Measurements from ENCODE around the gene SMARCB1. TPM values are rescaled to one million over a fixed set of nuclear protein-coding genes. Genes with fewer than 3 reads are reported as not detected.

SMARCB1 gene
- polyA plus RNA-seq, 1 of the 3 experiments (the other 2 are of a cell fraction), result 215 TPM

DNA sequence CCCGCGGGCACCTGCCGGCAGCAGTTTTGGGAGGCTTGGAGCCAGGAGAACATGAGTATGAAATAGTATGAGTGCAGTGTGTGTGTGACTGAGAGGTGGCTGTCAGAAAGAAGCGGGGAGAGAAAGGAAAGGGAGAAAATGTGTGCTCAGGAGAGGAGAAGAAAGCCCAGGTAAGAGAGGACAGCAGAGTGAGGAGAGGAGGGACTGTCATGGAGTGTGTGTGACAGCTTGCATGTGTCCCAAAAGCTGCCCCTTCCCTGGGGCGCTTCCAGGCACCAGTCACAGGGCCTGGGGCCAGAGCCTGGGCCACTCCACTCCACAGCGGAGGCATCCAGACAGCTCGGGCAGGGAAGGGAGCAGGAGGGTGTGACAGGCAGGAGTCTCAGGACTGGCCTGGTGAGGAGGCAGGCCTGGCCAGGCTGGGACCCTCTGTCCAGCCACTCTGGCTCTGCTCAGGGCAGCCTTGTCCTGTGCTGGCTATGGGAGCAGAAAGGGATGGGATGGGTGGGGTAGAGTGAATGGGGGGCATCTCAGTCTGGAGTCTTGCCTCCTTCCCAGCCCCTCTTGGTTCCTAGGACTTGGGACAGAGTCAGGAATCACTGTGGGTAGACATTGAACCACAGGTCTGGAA is 13.2 kb upstream of the SMARCB1 start:
- ChIA-PET POLR2A (interaction anchor here (1.0 to 1.6 kb wide), 2 partner anchors 13 to 73 kb away, joined by 4 read pairs; partner anchors contain the start of gene SMARCB1), CTCF (interaction anchor here (0.9 to 14.9 kb wide), 4 partner anchors 16 to 84 kb away, joined by 4 to 277 read pairs (median 12); partner anchors contain the start of gene SLC2A11)
- peak overlapping the region; percentile 86 for H3K4me2 ChIP-seq
- H3K9me2 ChIP-seq, result no peaks in the 10 kb centered on the region
- no peaks in the 10 kb centered on the region for H3K9me3 ChIP-seq
- no peak for TF ChIP-seq NRF1 (IDR thresholded peaks at IDR 0.05; ENCODE audit: low read depth, low read length)
- no peak for TF ChIP-seq YY1 (IDR thresholded peaks at IDR 0.05; ENCODE audit: low read depth)
- no peak for DNase-seq
- H3K36me3 ChIP-seq (replicated peaks in 1 of 2; ENCODE audit: control insufficient read depth in 1 of 2, insufficient read depth in 2 of 2, low read length in 1 of 2), result no peaks in the 10 kb centered on the region
- peak overlapping the region; percentile 72 for H3K9ac ChIP-seq
- peaks cover 4 to 36% of the 10 kb centered on the region in 2 experiments; a peak in 2 of 4 replicates for H3K4me1 ChIP-seq (ENCODE audit: control insufficient read depth in 1 of 2, insufficient read depth in 2 of 2, low read depth in 1 of 2, low read length in 1 of 2)
- no peak overlapping the region; the same call in 1 of the 2 replicates for H2AFZ ChIP-seq (ENCODE audit: low read depth)
- H3K27me3 ChIP-seq (ENCODE audit: insufficient read depth), result no peaks in the 10 kb centered on the region
- H3F3A ChIP-seq (replicated peaks; ENCODE audit: insufficient read depth), result peaks cover 16% of the 10 kb centered on the region
- peak overlapping the region; percentile 57 to 67 for H3K4me3 ChIP-seq (ENCODE audit: low read depth in 2 of 2, low read length in 1 of 2)
- no peaks in the 10 kb centered on the region for H3K79me2 ChIP-seq (ENCODE audit: insufficient read depth)
- H4K20me1 ChIP-seq (ENCODE audit: insufficient read depth), result no peaks in the 10 kb centered on the region
- WGBS (ENCODE audit: low lambda C conversion rate), result 88% methylated on average over 4 of the region's 7 CpGs
- H3K27ac ChIP-seq (ENCODE audit: low read depth in 2 of 2, low read length in 1 of 2), result no peak overlapping the region

DNA sequence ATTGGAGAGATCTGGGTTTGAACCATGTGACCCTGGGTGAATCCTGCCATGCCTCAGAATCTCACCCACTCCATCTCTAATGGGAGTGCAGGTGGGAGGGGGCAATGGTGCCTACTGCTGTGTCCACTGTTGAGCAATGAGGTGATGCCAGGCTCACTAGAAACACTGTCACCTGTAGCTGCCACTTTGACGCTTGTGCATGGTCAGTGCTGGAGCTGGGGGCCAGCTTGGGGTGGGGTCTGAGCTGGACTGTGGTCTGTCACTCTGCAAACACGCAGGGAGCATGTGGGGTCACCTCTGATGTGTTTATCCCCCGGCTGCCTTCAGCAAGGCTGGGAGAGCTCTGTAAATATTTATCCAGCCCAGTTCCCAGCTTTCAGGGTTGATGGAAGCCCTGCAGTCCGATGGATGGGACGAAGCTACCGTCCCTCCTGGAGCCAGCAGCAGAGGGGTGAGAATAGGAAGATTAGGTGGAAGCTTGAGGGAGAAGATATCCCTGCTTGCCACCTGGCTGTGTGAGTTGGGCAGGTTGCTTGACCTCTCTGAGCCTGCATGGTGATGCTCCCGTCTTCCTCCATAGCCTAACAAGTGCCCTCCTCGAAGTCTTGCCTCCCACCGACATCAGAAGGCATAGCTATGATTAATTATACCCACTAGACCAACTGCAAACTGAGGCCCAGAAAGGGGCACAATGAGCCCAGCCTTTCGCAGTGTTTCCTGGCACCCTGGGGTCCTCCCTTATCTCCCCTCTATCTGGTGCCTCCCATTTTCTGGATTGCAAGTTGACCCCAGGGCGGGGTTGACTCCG is 12.4 kb upstream of the SMARCB1 start:
- H3K4me1 ChIP-seq (ENCODE audit: control insufficient read depth in 1 of 2, insufficient read depth in 2 of 2, low read depth in 1 of 2, low read length in 1 of 2), result peaks cover 4 to 34% of the 10 kb centered on the region in 2 experiments; a peak in 2 of 4 replicates
- no peak overlapping the region for H2AFZ ChIP-seq (ENCODE audit: low read depth)
- no peaks in the 10 kb centered on the region for H4K20me1 ChIP-seq (ENCODE audit: insufficient read depth)
- POLR2A ChIA-PET, result interaction anchor here (0.9 to 1.6 kb wide), 4 partner anchors 12 to 76 kb away, joined by 3 to 4 read pairs (median 4); partner anchors contain the start of gene SMARCB1
- no peaks in the 10 kb centered on the region for H3K9me3 ChIP-seq
- H3F3A ChIP-seq (replicated peaks; ENCODE audit: insufficient read depth), result peaks cover 16% of the 10 kb centered on the region
- H3K4me2 ChIP-seq, result peak overlapping the region; percentile 86; the same call in 1 of the 2 replicates
- H3K27me3 ChIP-seq (ENCODE audit: insufficient read depth), result no peaks in the 10 kb centered on the region
- no peak overlapping the region for H3K27ac ChIP-seq (ENCODE audit: low read depth in 2 of 2, low read length in 1 of 2)
- no peak for DNase-seq
- no peaks in the 10 kb centered on the region for H3K9me2 ChIP-seq
- H3K4me3 ChIP-seq (ENCODE audit: low read depth in 2 of 2, low read length in 1 of 2), result no peak overlapping the region
- no peak overlapping the region for H3K9ac ChIP-seq
- TF ChIP-seq FOSL2 (IDR thresholded peaks at IDR 0.05; ENCODE audit: borderline replicate concordance, low read depth) (no peak), ELF1 (IDR thresholded peaks at IDR 0.05) (no peak), NFIC (IDR thresholded peaks at IDR 0.05; ENCODE audit: borderline replicate concordance) (no peak), RAD21 (IDR thresholded peaks at IDR 0.05; ENCODE audit: low read length) (no peak), EZH2phosphoT487 (IDR thresholded peaks at IDR 0.05; ENCODE audit: borderline replicate concordance, low read depth) (no peak), CHD2 (IDR thresholded peaks at IDR 0.05; ENCODE audit: low read length, partially characterized antibody) (no peak), GABPA (IDR thresholded peaks at IDR 0.05; ENCODE audit: low read depth) (no peak)
- WGBS (ENCODE audit: low lambda C conversion rate), result 92% methylated on average over 11 of the region's 12 CpGs
- no peaks in the 10 kb centered on the region for H3K79me2 ChIP-seq (ENCODE audit: insufficient read depth)
- CTCF ChIA-PET, result interaction anchor here (0.9 to 14.9 kb wide), 4 partner anchors 15 to 83 kb away, joined by 4 to 277 read pairs (median 12); partner anchors contain the start of gene SLC2A11
- no peaks in the 10 kb centered on the region for H3K36me3 ChIP-seq (replicated peaks in 1 of 2; ENCODE audit: control insufficient read depth in 1 of 2, insufficient read depth in 2 of 2, low read length in 1 of 2)

Data from SK-N-SH (cell line).